Heart left ventricle (tissue), 13 donors: ENCODE measurements around the gene CACNB2.

ENCODE experiments used
- POLR2A ChIP-seq, 2 donors: fragments of 450-650 bp; IDR thresholded peaks; one replicate each; pipeline ENCODE4 v1.6.1; 2017; ENCODE audit warnings: antibody characterized with exemption in 2 of 2, mild to moderate bottlenecking in 2 of 2, moderate library complexity in 2 of 2
- TF ChIP-seq, protein P1 (sequence below), 12 donors: fragments of 200-600 bp; sonication (generic) in 4 of 12; IDR thresholded peaks; one replicate each; pipeline versions ENCODE4 v1.5.0 to v1.8.0; 2018 to 2022; ENCODE audit warnings: antibody characterized with exemption in 12 of 12, mild to moderate bottlenecking in 5 of 12
- donor health status: ischemic (EF 13 %, LVEDD 7.1; RV severe dilation, severe dysfunction).
- donor health status: DM: no; HTN: yes; CAD: no.
- donor health status: DM: no; HTN: no; CAD: no.
- donor health status: ischemic (EF 25% LVEDD 6.9; RV normal size, moderate dysfunction).
- donor health status: ischemic (EF 25% LVEDD 5.7; RV mildly dilated, moderate dysfunction).
- donor health status: ischemic (EF 35%, LVEDD 5.7; RV mildly dilated, moderate dysfunction).
- donor health status: nonischemic (EF 11% LVEDD 7.7; RV severe dilation, severe dysfunction).
- donor health status: DM: yes; HTN: yes; CAD: no.
- donor health status: PGD.
- donor health status: ischemic (EF 29% LVEDD 5.4; RV normal size, mild dysfunction).
- donor health status: nonischemic (EF 23%, LVEDD 6.1; RV moderate dilation, normal function).

DNA sequence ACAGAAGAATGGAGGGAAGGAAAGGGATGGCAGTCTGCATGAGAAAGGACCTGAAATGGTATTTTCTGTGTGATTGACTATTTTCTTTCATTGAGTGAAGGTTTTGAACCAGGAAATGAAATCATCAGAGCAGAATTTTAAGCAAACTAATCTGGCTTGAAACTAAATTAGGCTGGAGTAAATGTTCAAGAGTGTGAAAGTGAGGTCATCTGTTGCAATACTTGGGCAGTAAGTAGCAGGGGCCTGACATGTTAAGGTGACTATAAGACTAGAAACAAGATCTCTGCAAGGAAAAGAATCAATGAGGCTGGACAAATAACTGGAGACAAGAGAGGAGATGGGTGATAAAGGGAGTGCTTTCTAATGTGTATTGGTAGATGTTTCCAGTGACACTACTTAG, 306.0 kb downstream of the CACNB2 start:
- no peak for TF ChIP-seq POLR2A (IDR thresholded peaks at IDR 0.05)
- TF ChIP-seq, protein P1, sequence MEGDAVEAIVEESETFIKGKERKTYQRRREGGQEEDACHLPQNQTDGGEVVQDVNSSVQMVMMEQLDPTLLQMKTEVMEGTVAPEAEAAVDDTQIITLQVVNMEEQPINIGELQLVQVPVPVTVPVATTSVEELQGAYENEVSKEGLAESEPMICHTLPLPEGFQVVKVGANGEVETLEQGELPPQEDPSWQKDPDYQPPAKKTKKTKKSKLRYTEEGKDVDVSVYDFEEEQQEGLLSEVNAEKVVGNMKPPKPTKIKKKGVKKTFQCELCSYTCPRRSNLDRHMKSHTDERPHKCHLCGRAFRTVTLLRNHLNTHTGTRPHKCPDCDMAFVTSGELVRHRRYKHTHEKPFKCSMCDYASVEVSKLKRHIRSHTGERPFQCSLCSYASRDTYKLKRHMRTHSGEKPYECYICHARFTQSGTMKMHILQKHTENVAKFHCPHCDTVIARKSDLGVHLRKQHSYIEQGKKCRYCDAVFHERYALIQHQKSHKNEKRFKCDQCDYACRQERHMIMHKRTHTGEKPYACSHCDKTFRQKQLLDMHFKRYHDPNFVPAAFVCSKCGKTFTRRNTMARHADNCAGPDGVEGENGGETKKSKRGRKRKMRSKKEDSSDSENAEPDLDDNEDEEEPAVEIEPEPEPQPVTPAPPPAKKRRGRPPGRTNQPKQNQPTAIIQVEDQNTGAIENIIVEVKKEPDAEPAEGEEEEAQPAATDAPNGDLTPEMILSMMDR (IDR thresholded peaks at IDR 0.05) = no peak
